Measurements from ENCODE around the gene FAM177B. TPM values are rescaled to one million over a fixed set of nuclear protein-coding genes. Genes with fewer than 3 reads are reported as not detected.

The FAM177B gene
- total RNA-seq, 2 experiments from 2014 or later, result not detected

- Histone ChIP-seq H3K9me3 (ENCODE audit: low read length) (no peaks in the 10 kb centered on the region), H3K4me3 (ENCODE audit: low read depth, low read length, poor library complexity, severe bottlenecking) (no peak overlapping the region), H3K27ac (ENCODE audit: low read depth, low read length, poor library complexity, severe bottlenecking) (no peak overlapping the region), H3K36me3 (ENCODE audit: insufficient read depth, low read length) (no peaks in the 10 kb centered on the region), H3K79me2 (ENCODE audit: insufficient read depth, low read depth, low read length) (no peaks in the 10 kb centered on the region), H3K9me2 (ENCODE audit: insufficient read depth, low read length) (no peaks in the 10 kb centered on the region), H3K4me1 (ENCODE audit: insufficient read depth, low read length, poor library complexity, severe bottlenecking) (peaks cover 7% of the 10 kb centered on the region), H3K4me2 (ENCODE audit: low read length) (no peak overlapping the region), H4K20me1 (ENCODE audit: insufficient read depth, low read length) (no peaks in the 10 kb centered on the region), H2AFZ (ENCODE audit: low read length) (no peak overlapping the region)
- TF ChIP-seq EZH2phosphoT487 (IDR thresholded peaks at IDR 0.05; ENCODE audit: borderline replicate concordance, low read depth, low read length), result no peak
- BruUV-seq (replicated peaks), result no TSS peak
- ChIA-PET POLR2A (interaction anchor here (0.6 to 1.5 kb wide), 7 partner anchors 10 to 154 kb away, joined by 3 to 8 read pairs (median 4); no protein-coding TSS in a partner anchor), CTCF (ENCODE audit: unreplicated experiment) (interaction anchor here (0.9 kb wide), 1 partner anchor 11 kb away, joined by 3 read pairs; no protein-coding TSS in a partner anchor)
- DNase-seq (ENCODE audit: low spot score), result no peak
- intact Hi-C loops (cut with micrococcal nuclease; ENCODE audit: unreplicated experiment), result no loop called here
These were observed 12.9 kb downstream of the FAM177B start for GRCh38 chr1:222749927-222750326.

GRCh38 chr1:222750651-222751050 lies 13.6 kb downstream of the FAM177B start:
- Histone ChIP-seq H3K27ac (ENCODE audit: low read depth, low read length, poor library complexity, severe bottlenecking) (no peak overlapping the region), H3K36me3 (ENCODE audit: insufficient read depth, low read length) (no peaks in the 10 kb centered on the region), H3K4me3 (ENCODE audit: low read depth, low read length, poor library complexity, severe bottlenecking) (no peak overlapping the region), H3K4me2 (ENCODE audit: low read length) (no peak overlapping the region), H4K20me1 (ENCODE audit: insufficient read depth, low read length) (no peaks in the 10 kb centered on the region), H2AFZ (ENCODE audit: low read length) (no peak overlapping the region), H3K9me2 (ENCODE audit: insufficient read depth, low read length) (no peaks in the 10 kb centered on the region), H3K79me2 (ENCODE audit: insufficient read depth, low read depth, low read length) (no peaks in the 10 kb centered on the region), H3K9me3 (ENCODE audit: low read length) (no peaks in the 10 kb centered on the region), H3K4me1 (ENCODE audit: insufficient read depth, low read length, poor library complexity, severe bottlenecking) (peaks cover 7% of the 10 kb centered on the region)
- TF ChIP-seq, protein P1, sequence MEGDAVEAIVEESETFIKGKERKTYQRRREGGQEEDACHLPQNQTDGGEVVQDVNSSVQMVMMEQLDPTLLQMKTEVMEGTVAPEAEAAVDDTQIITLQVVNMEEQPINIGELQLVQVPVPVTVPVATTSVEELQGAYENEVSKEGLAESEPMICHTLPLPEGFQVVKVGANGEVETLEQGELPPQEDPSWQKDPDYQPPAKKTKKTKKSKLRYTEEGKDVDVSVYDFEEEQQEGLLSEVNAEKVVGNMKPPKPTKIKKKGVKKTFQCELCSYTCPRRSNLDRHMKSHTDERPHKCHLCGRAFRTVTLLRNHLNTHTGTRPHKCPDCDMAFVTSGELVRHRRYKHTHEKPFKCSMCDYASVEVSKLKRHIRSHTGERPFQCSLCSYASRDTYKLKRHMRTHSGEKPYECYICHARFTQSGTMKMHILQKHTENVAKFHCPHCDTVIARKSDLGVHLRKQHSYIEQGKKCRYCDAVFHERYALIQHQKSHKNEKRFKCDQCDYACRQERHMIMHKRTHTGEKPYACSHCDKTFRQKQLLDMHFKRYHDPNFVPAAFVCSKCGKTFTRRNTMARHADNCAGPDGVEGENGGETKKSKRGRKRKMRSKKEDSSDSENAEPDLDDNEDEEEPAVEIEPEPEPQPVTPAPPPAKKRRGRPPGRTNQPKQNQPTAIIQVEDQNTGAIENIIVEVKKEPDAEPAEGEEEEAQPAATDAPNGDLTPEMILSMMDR (conservative IDR thresholded peaks at IDR 0.05; ENCODE audit: low read length), result no peak
- no peak for TF ChIP-seq EZH2phosphoT487 (IDR thresholded peaks at IDR 0.05; ENCODE audit: borderline replicate concordance, low read depth, low read length)
- peak; percentile 44 for DNase-seq (ENCODE audit: low spot score)
- ChIA-PET CTCF (ENCODE audit: unreplicated experiment) (no interaction called here), POLR2A (interaction anchor here (0.6 to 1.5 kb wide), 11 partner anchors 10 to 1474 kb away, joined by 3 to 8 read pairs (median 4); no protein-coding TSS in a partner anchor)
- BruUV-seq (replicated peaks), result no TSS peak
- intact Hi-C loops (cut with micrococcal nuclease; ENCODE audit: unreplicated experiment), result no loop called here

DNA sequence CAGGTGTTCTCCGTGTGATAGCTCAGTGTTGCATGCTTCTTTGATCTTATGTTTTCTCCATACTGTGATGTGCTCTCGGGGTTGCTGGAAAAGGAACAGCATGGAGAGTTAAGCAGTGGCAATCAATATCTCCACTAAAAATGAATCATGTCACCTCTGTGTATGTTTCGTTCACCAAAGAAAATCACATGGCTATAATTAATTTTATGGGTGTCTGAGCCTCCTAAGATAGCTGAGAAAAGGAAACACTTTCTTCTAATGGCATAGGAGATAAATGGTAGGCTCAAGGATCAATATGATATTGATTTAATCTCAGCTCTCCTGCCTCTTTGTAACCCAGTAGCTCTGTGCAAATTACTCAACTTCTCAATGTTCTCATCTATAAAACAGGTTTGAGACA lies 14.3 kb downstream of the FAM177B start:
- Histone ChIP-seq H3K36me3 (ENCODE audit: insufficient read depth, low read length) (no peaks in the 10 kb centered on the region), H3K79me2 (ENCODE audit: insufficient read depth, low read depth, low read length) (no peaks in the 10 kb centered on the region), H2AFZ (ENCODE audit: low read length) (no peak overlapping the region), H3K9me3 (ENCODE audit: low read length) (no peaks in the 10 kb centered on the region), H3K4me2 (ENCODE audit: low read length) (no peak overlapping the region), H4K20me1 (ENCODE audit: insufficient read depth, low read length) (no peaks in the 10 kb centered on the region), H3K4me3 (ENCODE audit: low read depth, low read length, poor library complexity, severe bottlenecking) (no peak overlapping the region), H3K4me1 (ENCODE audit: insufficient read depth, low read length, poor library complexity, severe bottlenecking) (peaks cover 7% of the 10 kb centered on the region), H3K27ac (ENCODE audit: low read depth, low read length, poor library complexity, severe bottlenecking) (no peak overlapping the region), H3K9me2 (ENCODE audit: insufficient read depth, low read length) (no peaks in the 10 kb centered on the region)
- intact Hi-C loops (cut with micrococcal nuclease; ENCODE audit: unreplicated experiment), result no loop called here
- BruUV-seq (replicated peaks), result no TSS peak
- TF ChIP-seq, protein P1 (conservative IDR thresholded peaks at IDR 0.05; ENCODE audit: low read length), result no peak
- no peak for DNase-seq (ENCODE audit: low spot score)
- POLR2A ChIA-PET, result interaction anchor here (0.6 to 1.3 kb wide), 8 partner anchors 19 to 80 kb away, joined by 3 to 8 read pairs (median 4); no protein-coding TSS in a partner anchor
- CTCF ChIA-PET (ENCODE audit: unreplicated experiment), result no interaction called here

Data from OCI-LY7 (cell line).